Astrocyte of the hippocampus (primary cell): Measurements from ENCODE around the gene TNNI3K.

Experiments used
- DNase-seq: peaks from one replicate; pipeline ENCODE4 v3.0.0; 2011; ENCODE audit warnings: low read depth, low spot score

TNNI3K gene

DNA sequence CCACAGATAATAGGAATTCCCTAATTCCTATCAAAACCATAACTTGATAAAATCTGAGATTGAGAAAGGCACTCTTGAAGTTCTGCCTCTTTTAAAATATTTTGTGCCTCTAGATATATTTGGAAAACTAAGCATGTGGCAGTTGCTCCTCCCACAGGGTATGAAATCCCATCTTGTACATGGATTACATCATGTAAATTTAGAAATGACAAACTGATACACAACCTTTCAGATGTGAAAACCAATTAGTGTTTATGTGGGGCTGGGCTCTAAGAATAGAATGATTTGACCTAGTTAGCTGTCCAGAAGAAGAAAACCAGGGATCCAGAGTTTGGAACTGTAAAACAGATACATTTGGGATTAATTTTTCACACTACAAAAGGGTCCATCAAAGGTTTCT, 261.5 kb downstream of the TNNI3K start:
- no peak for DNase-seq

DNA sequence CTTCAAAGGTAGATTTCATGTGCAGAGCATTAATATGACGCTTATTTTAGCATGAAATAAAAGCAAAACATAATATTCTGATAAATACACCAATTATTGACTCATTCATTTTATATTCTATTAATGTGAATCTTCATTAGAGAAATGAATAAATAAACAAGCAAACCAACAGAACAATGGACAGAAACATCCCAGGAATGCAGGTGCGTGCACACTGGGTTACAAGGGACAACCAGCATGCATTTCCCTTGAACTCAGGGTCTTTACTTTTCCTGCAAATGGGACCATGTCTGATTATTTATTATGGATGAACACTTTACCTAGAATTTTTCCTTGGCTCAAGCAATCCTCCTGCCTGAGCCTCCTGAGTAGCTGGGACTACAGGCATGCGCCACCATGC, 263.7 kb downstream of the TNNI3K start:
- no peak for DNase-seq

DNA sequence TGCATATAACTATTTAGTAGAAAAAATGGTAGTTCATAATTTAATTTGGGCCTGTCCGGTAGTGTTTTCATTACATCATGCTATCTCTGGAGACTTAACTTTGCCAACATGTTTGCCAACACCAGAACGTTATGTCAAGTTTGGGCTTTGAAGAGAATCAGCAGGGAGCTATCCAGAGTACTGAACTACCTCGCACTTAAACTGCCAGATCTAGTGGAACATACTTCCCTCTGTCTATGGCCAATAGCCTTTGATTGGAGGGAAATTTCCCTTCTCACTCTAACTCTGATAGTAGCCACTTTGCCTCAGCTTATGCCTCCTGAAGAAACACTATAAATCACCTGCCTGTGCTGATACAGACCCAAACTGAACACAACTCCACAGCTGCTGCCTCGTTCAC, 267.2 kb downstream of the TNNI3K start:
- DNase-seq, result peak; percentile 81

DNA sequence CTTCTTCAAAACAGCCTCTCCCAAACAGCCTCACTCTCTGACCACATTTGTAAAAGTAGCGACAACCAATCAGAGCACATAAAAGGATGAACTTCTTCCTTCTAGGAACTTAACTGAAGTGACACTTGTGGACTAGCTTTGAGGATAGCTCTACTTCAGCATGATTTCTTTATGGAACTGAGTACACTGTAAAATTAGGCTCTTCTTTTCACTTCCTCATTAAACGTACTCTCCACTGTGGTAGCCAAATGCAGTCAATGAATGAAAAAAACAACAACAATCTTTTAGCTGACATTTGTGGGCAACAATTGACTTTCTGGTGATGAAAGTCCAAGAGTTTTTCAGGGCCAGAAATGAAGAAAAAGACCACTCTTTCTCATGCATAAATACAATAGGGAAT, 267.7 kb downstream of the TNNI3K start:
- no peak for DNase-seq

DNA sequence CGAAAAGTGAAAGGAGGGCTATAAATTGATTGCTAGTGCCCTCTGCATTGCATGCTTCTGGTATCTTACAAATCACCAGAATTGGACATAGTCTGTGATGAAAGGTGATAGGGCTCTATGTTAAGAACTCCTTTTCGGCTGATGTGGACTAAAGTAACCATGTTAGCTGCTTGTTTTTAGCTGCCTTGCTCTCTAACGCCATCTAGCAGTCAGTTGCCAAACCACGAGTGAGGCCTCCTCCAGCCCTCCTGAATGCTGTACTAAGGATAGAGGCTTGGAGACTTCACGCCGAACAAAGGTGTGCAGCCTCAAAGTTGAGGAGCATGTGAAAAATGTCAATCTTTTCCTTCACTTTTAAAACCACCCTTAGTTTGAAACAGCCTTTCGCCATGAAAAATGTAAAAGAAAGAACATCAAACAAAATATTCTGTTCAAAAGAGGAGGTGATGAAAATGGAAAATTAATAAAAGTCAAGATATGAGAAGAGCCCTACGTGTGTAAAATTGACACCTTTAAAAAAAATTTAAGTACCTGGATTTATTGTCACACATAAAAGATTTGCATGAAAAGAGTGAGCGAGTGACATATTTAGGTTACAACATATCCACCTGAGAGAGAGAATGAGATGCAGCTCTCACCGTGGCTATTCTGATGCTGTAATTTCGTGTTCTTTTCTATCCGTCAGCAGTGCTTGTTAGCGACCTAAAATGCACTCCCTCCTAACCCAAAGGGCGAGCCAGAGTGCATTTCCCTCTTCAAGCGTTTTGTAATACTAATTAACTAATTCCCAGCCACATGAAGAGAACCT, 269.1 kb downstream of the TNNI3K start:
- peak; percentile 87 for DNase-seq

DNA sequence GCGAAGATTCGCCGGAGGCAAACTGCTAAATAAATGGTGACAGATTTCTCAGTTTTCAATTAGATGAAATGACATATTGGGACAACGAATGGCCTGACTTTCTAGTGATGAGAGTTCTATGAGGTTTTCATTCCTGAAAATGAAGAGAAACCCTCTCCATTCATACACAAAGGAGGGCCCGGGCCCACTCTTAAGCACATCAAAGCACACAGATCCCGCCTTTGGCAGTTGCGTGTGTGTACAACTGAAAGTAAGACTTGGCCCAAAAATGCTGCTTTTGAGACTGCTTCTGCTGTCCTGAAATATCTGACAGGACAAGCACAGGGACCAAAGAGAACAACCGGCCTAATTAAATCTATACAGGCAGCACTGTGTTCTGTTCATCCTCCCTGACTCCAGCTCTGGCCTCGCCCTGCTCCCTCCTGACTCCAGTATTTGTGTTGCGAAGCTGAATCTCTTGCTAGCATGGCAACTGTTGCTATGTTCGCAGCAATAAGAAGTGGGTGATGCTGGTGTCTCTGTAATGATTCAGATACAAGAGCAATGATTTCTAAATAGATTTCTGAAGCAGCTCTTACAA, 269.8 kb downstream of the TNNI3K start:
- peak; percentile 71 for DNase-seq

DNA sequence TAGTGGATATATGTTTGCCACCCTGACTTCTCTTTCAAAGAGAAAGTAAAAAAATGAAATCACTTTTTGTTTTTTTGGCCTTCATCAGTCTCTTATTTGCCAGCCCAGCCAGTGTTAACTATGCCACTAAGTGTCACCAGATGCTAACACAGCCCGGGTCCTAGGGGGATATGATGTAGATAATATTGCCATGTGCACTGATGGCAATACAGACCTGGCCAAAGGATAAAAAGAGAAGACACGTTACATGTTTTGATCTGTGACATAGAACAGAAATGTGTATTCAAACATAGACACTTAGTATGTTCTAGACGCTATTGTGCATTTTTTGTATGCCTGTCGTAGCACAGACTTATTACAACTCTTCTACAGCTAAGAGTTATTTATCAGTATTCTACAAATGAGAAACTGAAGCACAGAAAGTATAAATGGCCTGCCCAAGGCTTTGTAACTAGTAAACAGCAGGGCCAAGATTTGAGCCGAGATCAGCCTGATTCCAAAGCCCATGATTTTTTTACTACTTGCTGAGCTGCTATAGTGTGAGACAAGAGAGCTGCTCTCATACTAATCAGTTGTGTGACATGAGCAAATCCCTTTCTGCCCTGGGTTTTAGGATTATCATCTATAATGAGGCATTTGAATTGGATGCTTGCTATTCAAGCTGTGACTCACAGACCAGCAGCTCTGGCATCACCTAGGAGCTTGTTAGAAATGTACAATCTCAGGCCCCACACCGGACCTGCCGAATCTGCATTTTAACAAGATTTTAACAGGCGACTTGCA, 270.9 kb downstream of the TNNI3K start:
- DNase-seq, result peak; percentile 83

DNA sequence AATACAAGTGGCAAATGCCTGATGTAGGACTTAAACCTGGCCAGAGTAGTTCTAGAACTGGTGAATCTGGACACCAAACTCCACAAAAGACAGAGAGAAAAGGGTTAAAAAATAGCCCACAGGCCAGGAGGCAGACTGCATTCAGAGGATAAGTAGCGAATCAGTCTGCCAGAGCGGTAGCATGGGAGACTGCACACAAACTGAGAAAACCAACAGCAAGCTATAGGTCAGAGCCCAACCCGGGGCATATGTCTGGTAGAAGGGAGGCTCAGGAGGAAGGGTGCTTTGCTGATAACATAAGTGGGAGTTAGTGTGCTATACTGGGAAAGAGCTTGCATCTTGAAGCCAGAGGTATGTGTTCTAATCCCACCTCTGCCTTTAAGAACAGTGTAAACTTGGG, 273.3 kb downstream of the TNNI3K start:
- no peak for DNase-seq

DNA sequence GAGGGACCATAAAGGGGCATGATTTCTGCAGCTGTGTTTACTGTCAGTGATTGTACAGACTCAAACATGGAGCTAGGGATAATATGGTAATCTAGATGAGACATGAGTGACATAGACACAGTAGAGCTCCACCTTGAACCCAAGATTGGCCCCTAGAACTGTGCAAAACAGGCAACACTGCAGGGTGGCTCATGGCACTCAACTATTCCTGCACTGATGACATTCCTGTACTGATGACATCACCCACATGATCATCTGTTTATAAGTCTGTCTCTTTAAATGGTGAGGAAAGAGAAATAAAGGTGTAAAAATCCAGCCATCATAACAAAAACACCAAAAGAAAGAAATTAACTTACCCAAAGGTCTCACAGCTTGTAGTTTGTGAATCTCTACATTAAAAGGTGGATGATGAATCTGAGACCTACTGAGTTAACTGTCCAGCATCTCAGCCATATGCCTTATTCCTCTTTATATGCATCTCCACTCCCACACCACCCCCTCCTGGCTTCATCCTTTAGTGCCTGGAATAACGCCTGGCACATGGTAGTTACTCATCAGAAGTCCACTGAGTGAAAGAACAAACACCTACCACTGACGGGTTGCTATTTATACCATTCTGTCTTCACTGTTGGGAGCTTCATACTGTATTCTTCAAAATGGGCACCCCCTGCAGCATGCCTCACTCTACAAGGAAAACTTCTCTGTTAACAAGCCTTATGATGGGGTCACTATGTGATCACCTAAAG, 277.2 kb downstream of the TNNI3K start, which contains the start of gene LRRC53:
LRRC53 (minus strand) TSS at position 442 of the 746 bp plus-strand sequence. CDS start 29,262 bp downstream, outside the sequence.
- DNase-seq, result no peak

DNA sequence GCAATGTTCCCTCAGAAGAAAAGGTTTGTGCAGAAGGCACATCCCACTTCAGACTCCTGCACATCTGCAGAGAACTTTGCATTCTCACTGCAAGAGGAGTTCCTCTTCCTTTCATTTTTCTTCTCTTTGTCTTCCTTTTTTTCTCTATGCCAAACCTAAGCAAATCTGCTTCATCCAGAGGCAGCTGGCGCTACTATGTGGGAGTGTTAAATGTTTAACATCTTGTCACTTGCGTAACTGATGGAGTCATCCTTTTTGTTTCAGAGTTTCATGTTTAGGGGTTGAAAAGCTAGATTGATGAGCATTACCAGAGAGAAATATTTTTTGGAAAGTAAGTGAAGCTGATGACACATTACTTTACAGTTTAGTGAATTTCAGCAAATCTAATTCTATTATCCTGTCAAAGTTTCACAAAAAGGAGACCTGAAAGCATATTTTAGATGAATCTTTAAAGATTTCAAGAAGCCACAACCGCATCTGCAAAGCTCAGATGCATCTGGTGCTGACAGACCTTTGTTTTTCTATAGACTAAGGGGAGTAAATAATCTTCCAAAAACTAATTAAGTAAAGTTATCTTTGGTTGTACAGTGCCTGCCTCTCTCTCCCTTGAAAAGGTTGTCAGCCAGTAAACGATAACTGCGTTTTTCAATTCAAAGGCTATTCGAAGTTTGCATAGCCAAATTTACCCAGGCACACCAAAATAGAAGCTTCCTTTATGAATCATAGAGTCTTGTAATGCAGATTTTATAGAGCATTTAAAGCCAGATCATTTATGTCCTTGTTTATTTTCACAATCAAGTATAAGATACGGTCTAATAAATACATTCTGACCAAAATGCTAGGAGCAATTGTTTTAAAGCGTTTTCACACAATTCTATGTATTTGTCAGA, 278.5 kb downstream of the TNNI3K start:
- no peak for DNase-seq

DNA sequence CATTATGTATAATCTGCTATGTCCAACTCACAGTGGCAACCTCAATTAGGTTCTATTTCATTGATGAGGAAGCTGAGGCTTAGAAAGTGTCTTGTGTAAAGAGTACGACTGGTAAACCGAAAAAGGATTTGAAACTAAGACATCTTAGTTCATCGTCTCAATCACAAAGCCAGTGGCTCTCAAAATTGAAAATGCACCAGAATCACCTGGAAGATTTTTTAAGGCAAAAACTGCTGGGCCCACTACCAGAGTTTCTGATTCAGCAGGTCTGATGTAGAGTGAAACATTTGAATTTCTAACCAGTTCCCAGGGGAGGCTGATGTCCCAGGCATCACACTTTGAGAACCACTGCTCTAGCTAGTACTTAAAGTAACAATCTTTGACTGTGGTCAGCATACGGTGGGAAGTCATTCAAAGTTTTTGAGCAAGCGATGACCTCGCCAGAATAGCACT, 282.4 kb downstream of the TNNI3K start:
- DNase-seq, result peak; percentile 48

DNA sequence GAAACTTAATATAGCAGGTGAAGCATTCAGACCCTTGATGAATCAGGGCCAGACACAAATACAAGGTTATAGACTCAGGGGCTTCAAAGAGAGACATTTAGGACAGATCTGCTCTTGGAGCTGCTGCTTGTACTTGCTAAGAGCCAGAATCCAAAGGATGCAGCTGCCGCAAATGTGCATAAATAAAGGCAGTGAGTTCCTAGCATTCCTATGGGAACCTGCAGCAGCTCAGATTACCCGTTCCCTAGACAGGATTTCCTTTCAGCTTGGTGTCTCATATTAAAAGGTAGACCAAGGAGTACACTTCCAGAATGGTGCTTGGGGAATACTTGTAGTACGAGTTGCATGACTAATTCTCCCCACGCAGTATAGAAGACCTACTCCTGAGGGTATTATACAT, 287.0 kb downstream of the TNNI3K start:
- DNase-seq, result peak; percentile 75

DNA sequence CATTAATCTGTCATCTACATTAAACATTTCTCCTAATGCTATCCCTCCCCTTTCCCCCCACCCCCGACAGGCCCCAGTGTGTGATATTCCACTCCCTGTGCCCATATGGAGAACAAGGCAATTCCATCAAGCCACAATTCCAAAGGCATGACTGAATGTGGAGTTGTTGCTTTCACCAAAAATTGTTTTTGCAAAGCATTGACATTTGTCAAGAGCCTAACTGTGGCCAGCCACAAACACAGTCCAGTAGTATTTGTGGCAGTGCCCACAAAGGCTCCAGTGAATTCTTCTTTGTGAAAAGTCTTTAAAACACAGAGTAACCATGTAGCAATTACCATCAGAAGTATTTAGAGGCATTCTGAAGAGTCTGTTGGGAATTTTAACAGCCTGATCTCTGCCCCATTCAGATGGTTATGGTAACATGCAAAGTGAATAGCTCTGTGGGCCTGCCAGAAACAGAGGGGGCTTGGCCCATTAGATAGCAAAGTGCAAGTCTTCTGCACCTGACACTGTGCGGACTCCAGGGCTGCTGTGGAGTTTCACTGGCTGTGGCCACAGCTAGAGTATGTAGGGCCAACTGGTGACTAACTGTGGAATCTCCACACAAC, 288.8 kb downstream of the TNNI3K start:
- DNase-seq, result peak; percentile 79

DNA sequence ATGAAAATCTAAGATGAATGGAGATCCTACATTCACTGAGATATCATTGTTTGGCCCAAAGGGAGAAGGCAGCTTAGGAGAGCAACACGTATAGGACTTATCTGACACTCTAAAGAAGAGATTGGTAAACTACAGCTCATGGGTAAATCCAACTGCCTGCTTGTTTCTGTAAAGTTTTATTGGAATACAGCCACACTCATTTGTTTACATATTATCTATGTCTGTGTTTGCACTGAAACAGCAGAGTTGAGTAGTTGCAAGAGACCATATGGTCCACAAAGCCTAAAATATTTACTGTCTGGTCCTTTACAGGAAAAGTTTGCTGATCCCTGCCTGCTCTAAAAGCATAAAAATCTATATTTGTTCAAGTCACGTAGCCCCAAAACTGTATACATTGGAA, 291.5 kb downstream of the TNNI3K start:
- no peak for DNase-seq

DNA sequence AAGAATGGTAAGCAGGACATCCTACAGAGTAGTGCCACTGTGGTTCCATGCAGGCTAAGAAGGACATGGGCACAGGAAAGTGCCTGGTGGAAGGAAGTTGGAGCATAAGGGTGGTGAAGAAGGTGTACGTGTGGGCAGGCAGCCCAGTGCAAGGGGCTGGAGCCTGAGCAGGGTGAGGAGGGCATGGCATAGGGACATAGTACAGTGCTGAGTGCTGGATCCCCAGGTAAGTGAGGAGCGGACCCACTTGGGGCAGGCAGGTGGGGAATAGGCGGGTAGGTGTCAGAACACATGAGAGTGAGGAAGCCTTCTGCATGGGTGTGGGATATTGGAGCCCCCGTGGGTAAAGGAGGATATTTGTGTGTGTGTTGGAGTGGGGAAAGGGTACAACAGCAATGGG, 292.9 kb downstream of the TNNI3K start:
- no peak for DNase-seq

DNA sequence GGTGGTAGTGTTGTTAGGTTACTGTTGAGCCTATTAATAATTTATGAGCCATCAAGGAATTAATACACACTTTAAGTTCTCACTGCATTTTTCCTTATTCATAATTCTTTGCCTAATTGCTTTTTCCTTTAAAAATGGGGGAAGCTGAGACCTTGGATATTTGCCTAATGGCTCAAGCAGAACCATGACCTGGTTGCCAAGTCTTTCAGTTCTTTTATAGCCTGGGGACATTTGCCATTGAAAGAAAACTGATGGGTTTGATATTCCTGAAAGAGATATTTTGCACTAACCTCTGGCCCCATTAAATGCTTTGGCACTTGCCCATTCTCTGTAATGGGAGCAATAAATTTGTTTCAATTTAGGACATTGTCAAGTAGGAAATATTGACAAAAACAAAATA, 295.7 kb downstream of the TNNI3K start:
- DNase-seq, result no peak

DNA sequence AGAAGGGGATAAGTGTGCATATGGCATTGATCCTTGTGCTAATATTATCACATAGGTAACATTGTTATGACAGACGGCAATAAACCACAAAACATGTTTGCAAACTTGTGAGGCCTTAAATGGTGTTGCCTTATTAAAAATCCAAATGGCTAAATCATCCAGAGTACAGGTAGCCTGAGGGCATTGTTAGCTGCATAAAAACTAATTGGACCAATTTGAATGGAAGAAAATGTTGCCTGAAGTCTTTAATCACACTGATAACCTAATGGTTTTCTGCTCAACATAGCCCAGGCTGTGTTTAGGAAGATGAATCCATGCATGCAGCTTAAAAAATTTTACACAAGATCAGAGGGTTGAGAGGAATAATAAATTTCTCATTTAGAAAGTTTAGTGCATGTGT, 296.6 kb downstream of the TNNI3K start:
- no peak for DNase-seq

DNA sequence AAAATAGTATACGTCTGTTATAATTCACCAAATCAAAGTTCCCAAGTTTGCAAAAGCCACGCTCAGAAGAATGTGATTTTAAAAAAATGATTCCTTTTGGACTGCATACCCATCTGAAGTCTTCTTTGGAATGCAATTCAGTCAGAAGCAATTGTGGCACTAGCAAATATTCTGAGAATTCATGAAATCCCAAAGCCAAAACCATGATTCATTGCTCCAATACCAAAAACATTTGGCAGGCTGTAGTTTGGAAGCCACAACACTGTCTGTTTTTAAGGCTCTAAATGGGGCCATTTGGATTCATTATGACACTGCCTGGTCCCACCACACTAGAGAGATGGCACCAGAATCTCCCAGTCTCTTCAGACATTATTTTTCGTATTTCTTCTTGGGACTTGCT, 299.1 kb downstream of the TNNI3K start:
- peak; percentile 88 for DNase-seq

DNA sequence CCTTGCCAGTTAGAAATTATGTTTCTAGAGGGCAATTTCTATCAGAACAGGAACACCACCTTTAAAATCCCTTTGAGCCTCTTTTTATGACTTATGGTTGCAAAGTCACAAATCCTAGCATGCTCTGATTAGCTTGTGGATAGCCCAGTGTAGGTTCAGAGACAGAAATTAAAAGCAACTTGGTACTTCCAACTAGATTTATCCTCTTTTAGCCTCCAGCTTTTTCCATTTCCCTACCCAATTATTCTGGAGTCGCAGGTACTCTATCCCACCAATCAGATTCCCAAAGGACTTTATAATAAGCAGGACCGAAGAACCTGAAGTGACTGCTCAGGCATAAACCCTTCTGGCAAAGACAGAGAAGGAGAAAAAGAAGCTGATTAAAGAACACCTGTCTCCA, 310.6 kb downstream of the TNNI3K start:
- DNase-seq, result no peak
